Ishikawa (cell line): Measurements from ENCODE around the gene TTK.

ENCODE experiments used
- CEBPB ChIP-seq: IDR thresholded peaks from 2 replicates; pipeline ENCODE4 v1.6.1; 2012
- CREB1 ChIP-seq: IDR thresholded peaks from 2 replicates; pipeline ENCODE4 v1.6.1; 2012; ENCODE audit warnings: low read depth
- EGR1 ChIP-seq: IDR thresholded peaks from 2 replicates; pipeline ENCODE4 v1.6.1; 2012
- EP300 ChIP-seq: IDR thresholded peaks from 2 replicates; pipeline ENCODE4 v1.6.1; 2012; ENCODE audit warnings: borderline replicate concordance
- FOXM1 ChIP-seq: IDR thresholded peaks from 2 replicates; pipeline ENCODE4 v1.6.1; 2012; ENCODE audit warnings: low read depth, borderline replicate concordance
- NFIC ChIP-seq: IDR thresholded peaks from 2 replicates; pipeline ENCODE4 v1.6.1; 2012
- RAD21 ChIP-seq: IDR thresholded peaks from 2 replicates; pipeline ENCODE4 v1.6.1; 2012; ENCODE audit warnings: low read depth
- TEAD4 ChIP-seq: IDR thresholded peaks from 2 replicates; pipeline ENCODE4 v1.6.1; 2012
- YY1 ChIP-seq: IDR thresholded peaks from 2 replicates; pipeline ENCODE4 v1.6.1; 2012; ENCODE audit warnings: low read depth
- TF ChIP-seq, protein P1 (sequence below): IDR thresholded peaks from 2 replicates; pipeline ENCODE4 v1.6.1; 2012
- TF ChIP-seq, protein P2 (sequence below): IDR thresholded peaks from 2 replicates; pipeline ENCODE4 v1.6.1; 2012; ENCODE audit warnings: low read depth, mild to moderate bottlenecking

DNA sequence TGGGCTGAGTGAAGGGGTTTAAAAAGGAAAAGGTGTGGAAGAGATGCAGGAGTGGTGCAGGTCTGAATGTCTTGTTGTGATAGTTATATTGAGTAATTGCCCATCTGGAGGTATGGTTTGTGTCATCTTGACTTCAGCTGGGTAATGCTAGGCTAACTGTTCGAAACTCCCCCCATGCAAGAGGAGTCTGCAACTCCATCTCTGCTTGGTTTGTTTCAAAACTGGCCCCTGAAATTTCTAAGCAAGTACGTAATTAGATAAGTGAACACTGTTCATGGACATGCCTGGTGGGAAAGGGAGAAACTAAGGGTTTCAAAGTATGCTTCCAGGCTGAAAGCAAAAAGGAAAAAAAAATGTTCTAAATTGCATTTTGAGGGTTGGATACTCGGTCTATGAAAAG lies 17.1 kb downstream of the TTK start:
- no peak for TF ChIP-seq CREB1
- TF ChIP-seq FOXM1, result no peak
- no peak for TF ChIP-seq RAD21
- no peak for TF ChIP-seq EP300
- TF ChIP-seq CEBPB, result no peak
- TF ChIP-seq, protein P1, sequence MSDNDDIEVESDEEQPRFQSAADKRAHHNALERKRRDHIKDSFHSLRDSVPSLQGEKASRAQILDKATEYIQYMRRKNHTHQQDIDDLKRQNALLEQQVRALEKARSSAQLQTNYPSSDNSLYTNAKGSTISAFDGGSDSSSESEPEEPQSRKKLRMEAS, result no peak
- TF ChIP-seq, protein P2, sequence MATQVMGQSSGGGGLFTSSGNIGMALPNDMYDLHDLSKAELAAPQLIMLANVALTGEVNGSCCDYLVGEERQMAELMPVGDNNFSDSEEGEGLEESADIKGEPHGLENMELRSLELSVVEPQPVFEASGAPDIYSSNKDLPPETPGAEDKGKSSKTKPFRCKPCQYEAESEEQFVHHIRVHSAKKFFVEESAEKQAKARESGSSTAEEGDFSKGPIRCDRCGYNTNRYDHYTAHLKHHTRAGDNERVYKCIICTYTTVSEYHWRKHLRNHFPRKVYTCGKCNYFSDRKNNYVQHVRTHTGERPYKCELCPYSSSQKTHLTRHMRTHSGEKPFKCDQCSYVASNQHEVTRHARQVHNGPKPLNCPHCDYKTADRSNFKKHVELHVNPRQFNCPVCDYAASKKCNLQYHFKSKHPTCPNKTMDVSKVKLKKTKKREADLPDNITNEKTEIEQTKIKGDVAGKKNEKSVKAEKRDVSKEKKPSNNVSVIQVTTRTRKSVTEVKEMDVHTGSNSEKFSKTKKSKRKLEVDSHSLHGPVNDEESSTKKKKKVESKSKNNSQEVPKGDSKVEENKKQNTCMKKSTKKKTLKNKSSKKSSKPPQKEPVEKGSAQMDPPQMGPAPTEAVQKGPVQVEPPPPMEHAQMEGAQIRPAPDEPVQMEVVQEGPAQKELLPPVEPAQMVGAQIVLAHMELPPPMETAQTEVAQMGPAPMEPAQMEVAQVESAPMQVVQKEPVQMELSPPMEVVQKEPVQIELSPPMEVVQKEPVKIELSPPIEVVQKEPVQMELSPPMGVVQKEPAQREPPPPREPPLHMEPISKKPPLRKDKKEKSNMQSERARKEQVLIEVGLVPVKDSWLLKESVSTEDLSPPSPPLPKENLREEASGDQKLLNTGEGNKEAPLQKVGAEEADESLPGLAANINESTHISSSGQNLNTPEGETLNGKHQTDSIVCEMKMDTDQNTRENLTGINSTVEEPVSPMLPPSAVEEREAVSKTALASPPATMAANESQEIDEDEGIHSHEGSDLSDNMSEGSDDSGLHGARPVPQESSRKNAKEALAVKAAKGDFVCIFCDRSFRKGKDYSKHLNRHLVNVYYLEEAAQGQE, result no peak
- no peak for TF ChIP-seq YY1
- TF ChIP-seq NFIC, result no peak
- TF ChIP-seq TEAD4, result no peak
- no peak for TF ChIP-seq EGR1
